ENCODE results near the gene ZFAND6.
"Not testable (repeated sequence)": the region's sequence is repeated elsewhere in the genome, so short reads cannot be mapped to it uniquely, and the experiment has no call there.

Gene ZFAND6

DNA sequence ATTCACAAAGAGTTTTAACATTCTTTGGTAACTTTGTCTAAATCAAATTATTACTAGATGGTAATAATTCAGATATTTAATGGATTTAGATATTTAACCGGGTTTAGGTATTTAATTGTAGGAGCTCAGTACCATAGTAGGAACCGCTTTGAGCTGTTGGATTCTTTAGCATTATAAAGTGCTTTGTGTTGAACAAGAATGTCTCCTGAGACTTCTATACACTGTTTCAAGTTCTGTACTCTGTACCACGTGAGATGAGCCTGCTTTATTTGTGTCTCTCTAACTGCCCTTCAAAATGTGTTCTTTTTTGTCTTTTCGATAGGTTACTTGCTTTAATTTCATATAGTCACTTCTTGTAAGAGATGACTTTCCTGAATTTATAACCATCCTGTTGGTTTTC, 36.0 kb downstream of the ZFAND6 start:
- no peak for DNase-seq (ENCODE audit: extremely low read depth in 1 of 2, low read depth in 1 of 2)

GRCh38 chr15:80095969-80096368, 36.5 kb downstream of the ZFAND6 start:
- no peak for DNase-seq (ENCODE audit: extremely low read depth in 1 of 2, low read depth in 1 of 2)

- DNase-seq (ENCODE audit: extremely low read depth in 1 of 2, low read depth in 1 of 2) = no peak
Observed at GRCh38 chr15:80098341-80098740, 38.9 kb downstream of the ZFAND6 start.

- no peak for DNase-seq (ENCODE audit: extremely low read depth in 1 of 2, low read depth in 1 of 2)
Observed at GRCh38 chr15:80099241-80099640, 39.8 kb downstream of the ZFAND6 start.

DNA sequence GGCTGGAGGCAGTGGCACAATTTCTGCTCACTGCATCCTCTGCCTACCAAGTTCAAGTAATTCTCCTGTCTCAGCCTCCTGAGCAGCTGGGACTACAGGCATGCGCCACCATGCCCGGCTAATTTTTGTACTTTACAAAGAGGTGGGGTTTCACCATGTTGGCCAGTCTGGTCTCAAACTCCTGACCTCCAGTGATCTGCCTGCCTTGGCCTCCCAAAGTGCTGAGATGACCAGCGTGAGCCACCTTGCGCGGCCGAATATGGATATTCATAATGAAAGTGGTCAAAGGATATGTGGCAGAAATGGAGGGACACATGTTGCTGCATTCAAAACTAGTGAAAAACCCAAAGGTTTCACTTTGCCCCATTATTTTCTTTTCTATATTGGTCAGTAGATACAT, 40.2 kb downstream of the ZFAND6 start:
- not testable (repeated sequence) for DNase-seq (ENCODE audit: extremely low read depth in 1 of 2, low read depth in 1 of 2)

- no peak for DNase-seq (ENCODE audit: extremely low read depth in 1 of 2, low read depth in 1 of 2)
Observed at GRCh38 chr15:80100247-80100646, 40.8 kb downstream of the ZFAND6 start.

- DNase-seq (ENCODE audit: extremely low read depth in 1 of 2, low read depth in 1 of 2) = no peak
Observed at GRCh38 chr15:80105193-80105592, 45.7 kb downstream of the ZFAND6 start.

DNA sequence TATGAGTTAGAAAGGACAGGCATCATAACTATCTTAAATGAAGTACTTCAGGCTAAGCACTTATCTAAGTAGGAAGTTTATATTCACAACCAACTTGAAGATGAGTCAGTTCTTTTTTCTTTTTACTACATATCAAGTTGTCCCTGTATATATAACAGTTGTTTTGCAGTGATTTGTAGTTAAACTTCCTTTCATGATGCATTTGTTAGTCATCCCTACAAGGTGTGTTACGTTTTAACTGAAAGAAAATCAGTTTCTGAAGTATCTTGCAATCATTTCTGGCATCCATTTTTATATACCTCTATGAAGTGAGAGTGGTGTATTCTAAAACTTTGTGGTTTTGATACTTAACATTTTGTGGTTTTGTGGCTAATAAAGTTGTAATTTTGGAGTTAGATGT, 46.1 kb downstream of the ZFAND6 start:
- no peak for DNase-seq (ENCODE audit: extremely low read depth in 1 of 2, low read depth in 1 of 2)

- no peak for DNase-seq (ENCODE audit: extremely low read depth in 1 of 2, low read depth in 1 of 2)
Observed at GRCh38 chr15:80106051-80106450, 46.6 kb downstream of the ZFAND6 start.

DNA sequence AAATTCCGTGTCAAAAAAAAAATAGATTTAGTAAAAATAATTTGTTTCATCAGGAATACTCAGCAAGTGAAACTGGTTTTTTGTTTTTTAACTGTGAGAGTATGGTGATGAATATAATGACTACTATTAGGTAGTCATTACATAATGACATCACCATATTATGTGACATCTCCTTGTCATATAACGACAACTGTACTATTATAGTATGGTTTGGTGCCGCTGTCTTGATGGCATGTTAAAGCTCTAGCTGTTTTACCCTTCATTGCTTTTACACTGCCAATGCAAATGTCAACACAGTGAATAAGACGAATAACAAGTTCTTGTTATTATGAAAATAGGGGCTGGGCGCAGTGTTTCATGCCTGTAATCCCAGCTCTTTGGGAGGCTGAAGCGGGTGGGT, 47.7 kb downstream of the ZFAND6 start:
- no peak for DNase-seq (ENCODE audit: extremely low read depth in 1 of 2, low read depth in 1 of 2)

- no peak for DNase-seq (ENCODE audit: extremely low read depth in 1 of 2, low read depth in 1 of 2)
Observed at GRCh38 chr15:80107774-80108173, 48.3 kb downstream of the ZFAND6 start.

DNA sequence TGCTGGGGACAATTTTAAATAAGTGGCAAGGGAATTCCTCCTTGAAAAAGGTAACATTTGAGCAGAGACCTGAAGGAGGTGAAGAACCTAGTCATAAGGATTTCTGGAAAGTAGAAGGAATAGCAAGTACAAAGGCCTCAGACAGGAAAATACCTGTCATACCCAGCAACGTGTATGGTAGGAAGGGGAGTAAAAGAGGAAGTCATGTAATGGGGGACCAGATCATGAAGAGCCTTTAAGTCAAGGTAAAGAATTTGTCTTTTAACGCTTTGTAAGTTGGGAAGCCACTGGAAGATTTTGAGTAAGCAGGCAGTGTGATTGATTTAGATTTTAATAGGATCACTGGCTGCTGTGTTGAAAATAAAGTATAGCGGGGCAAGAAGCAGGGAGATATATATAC, 49.9 kb downstream of the ZFAND6 start:
- no peak for DNase-seq (ENCODE audit: extremely low read depth in 1 of 2, low read depth in 1 of 2)

DNA sequence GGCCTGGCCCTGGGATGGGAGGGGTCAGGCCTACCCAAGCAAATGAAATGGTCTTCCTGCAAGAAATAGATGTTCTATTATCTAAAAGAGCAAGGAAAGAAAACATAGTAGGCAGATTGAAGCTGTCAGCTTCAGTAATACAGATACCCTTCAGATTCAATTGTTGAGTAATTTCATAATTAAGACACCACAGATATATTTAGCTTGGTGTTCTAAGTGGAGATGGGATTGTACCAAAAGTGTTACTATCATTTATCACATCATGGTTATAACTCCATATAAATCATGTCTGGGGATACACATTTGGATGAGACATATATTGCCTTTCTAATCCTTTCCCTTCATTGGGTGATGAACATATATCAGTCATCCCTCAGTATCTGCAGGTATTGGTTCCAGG, 51.4 kb downstream of the ZFAND6 start:
- no peak for DNase-seq (ENCODE audit: extremely low read depth in 1 of 2, low read depth in 1 of 2)

- DNase-seq (ENCODE audit: extremely low read depth in 1 of 2, low read depth in 1 of 2) = no peak
Observed at GRCh38 chr15:80114114-80114513, 54.6 kb downstream of the ZFAND6 start.

GRCh38 chr15:80115021-80115420, 55.5 kb downstream of the ZFAND6 start:
- DNase-seq (ENCODE audit: extremely low read depth in 1 of 2, low read depth in 1 of 2) = no peak

DNA sequence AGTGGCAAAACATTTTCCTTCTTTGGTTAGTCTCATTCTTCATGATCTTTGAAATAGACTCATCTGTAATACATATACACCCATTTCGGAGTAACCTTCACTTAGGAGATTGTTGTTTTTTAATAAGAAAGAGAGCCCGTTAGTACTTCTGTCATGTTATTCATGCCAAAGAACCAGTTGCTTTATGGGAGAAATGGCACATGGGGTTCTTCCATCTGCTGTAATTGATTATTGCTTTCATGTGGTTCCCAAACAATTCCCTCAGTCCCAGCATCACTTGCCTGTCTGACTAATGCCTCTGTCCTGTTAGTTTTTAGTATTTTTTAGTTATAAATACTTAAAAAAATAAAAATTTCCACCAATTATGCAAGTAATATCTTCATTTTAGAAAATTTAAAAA, 59.5 kb downstream of the ZFAND6 start:
- DNase-seq (ENCODE audit: extremely low read depth in 1 of 2, low read depth in 1 of 2) = no peak

- DNase-seq (ENCODE audit: extremely low read depth in 1 of 2, low read depth in 1 of 2) = no peak
Observed at GRCh38 chr15:80120636-80121035, 61.2 kb downstream of the ZFAND6 start.

GRCh38 chr15:80121546-80121945, 62.1 kb downstream of the ZFAND6 start:
- DNase-seq (ENCODE audit: extremely low read depth in 1 of 2, low read depth in 1 of 2) = no peak

DNA sequence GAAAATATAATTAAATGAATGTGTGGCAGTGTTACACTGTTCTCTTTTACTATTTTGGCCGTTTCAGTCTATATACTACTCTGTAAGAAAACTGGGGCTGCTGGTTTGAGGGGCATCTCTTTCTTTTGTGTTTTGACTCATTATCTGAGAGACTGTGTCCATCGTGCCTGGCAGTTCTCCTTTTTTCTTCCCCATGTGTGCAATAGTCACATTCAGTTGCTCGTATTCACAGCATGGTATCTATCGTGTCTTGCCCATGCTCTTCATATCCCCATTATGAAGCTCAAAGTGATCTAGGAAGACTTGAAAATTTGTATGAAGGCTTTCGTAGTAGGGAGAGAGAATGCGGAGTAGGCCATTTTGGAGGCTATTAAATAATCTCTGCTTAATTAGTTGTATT, 63.6 kb downstream of the ZFAND6 start:
- no peak for DNase-seq (ENCODE audit: extremely low read depth in 1 of 2, low read depth in 1 of 2)

DNA sequence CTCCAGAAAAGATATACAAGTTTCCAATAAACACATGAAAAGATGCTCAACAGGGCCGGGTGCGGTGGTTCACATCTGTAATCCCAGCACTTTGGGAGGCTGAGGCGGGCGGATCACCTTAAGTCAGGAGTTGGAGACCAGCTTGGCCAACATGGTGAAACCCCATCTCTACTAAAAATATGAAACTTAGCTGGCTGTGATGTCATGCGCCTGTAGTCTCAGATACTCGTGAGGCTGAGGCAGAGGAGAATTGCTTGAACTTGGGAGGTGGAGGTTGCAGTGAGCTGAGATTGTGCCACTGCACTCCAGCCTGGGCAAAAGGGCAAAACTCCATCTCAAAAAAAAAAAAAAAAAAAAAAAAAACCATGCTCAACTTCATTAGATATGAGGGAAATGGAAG, 67.8 kb downstream of the ZFAND6 start:
- DNase-seq (ENCODE audit: extremely low read depth in 1 of 2, low read depth in 1 of 2) = not testable (repeated sequence)

DNA sequence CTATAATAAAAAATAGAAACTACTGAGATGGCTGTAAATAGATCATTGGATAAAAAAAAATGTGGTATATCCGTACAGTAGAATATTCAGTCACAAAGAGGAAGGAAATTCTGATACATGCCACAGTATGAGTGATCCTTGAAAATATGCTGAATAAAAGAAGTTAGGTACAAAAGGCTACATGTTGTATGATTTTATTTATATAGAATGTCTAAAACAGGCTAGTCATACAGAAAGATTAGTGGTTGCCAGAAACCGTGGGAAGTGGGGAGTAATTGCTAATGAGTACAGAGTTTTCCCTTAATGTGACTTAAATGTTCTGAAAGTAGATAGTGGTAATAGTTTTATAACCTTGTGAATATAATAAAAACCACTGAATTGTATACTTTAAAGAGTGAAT, 68.4 kb downstream of the ZFAND6 start:
- DNase-seq (ENCODE audit: extremely low read depth in 1 of 2, low read depth in 1 of 2) = no peak

DNA sequence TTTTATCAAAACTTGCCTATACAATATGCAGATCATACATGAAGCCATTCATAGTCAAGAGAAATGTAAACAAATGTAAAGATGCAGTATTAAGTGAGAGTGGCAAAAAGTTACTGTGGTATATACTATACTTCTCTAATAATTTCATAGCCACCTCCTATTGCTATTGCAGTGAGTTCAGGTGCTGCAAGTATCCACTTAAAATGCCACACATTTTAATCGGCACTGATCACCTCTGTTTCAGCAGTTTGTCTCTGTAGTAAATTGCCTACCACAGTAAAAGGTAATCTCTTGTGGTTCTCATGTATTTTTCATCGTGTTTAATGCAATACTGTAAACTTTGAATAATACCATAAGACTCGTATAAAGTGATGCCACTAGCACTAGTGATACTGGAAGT, 72.9 kb downstream of the ZFAND6 start:
- no peak for DNase-seq (ENCODE audit: extremely low read depth in 1 of 2, low read depth in 1 of 2)

GRCh38 chr15:80136854-80137253, 77.4 kb downstream of the ZFAND6 start:
- no peak for DNase-seq (ENCODE audit: extremely low read depth in 1 of 2, low read depth in 1 of 2)

- no peak for DNase-seq (ENCODE audit: extremely low read depth in 1 of 2, low read depth in 1 of 2)
Observed at GRCh38 chr15:80138961-80139360, 79.5 kb downstream of the ZFAND6 start.
